Neural cell (in vitro differentiated cells): Measurements from ENCODE around the gene DHX34.

Source experiments
- CTCF ChIP-seq: fragments of 450-650 bp; IDR thresholded peaks from 2 replicates; pipeline ENCODE4 v1.5.1; 2014; ENCODE audit warnings: antibody characterized with exemption, mild to moderate bottlenecking, moderate library complexity; ENCODE audit not compliant: poor library complexity, severe bottlenecking
- EP300 ChIP-seq: fragments of 450-650 bp; conservative IDR thresholded peaks from 2 replicates; pipeline ENCODE4 v1.6.1; 2014; ENCODE audit warnings: antibody characterized with exemption, mild to moderate bottlenecking, moderate library complexity; ENCODE audit not compliant: poor library complexity, severe bottlenecking
- EZH2 ChIP-seq: fragments of 200-600, 300-800 bp; shearing (Covaris generic), sonication (generic); IDR thresholded peaks from 2 replicates; pipeline ENCODE4 v1.6.1; 2014; ENCODE audit warnings: antibody characterized with exemption, low read length, borderline replicate concordance, mild to moderate bottlenecking; ENCODE audit not compliant: insufficient read depth, poor library complexity, severe bottlenecking
- POLR2AphosphoS5 ChIP-seq: IDR thresholded peaks from 2 replicates; pipeline ENCODE4 v1.6.1; 2012
- RAD21 ChIP-seq: fragments of 450-650 bp; conservative IDR thresholded peaks from 2 replicates; pipeline ENCODE4 v1.6.1; 2014; ENCODE audit warnings: antibody characterized with exemption, mild to moderate bottlenecking, moderate library complexity
- TAF1 ChIP-seq: IDR thresholded peaks from 2 replicates; pipeline ENCODE4 v1.6.1; 2012; ENCODE audit warnings: low read depth

- TF ChIP-seq EP300 (no peak), CTCF (no peak), POLR2AphosphoS5 (no peak), TAF1 (no peak), EZH2 (no peak), RAD21 (no peak)
These were observed 2.4 kb downstream of the DHX34 start for GRCh38 chr19:47351548-47351947.
